Right ventricle myocardium superior (tissue), 1 donor: ENCODE data around the gene FFAR1. TPM values are rescaled to one million over a fixed set of nuclear protein-coding genes. Genes with fewer than 3 reads are reported as not detected.
"Not testable (repeated sequence)": the region's sequence is repeated elsewhere in the genome, so short reads cannot be mapped to it uniquely, and the experiment has no call there.

ENCODE experiments used
- ATAC-seq: fragments of 200-7000 bp; cut with Tn5 transposase; one replicate; pipeline ENCODE4 v1.9.1; 2020; ENCODE audit warnings: mild to moderate bottlenecking; ENCODE audit not compliant: poor library complexity
- DNase-seq: peaks from one replicate; pipeline ENCODE4 v3.0.0-alpha.2; 2020
- intact Hi-C: fragments of 100-400 bp; cut with DNase I; formaldehyde crosslinking; loops from one replicate; pipeline ENCODE4 v1.11.2; 2022
- total RNA-seq: library from RNA; stranded (reverse); fragmentation: NEBNext Ultra II Directional; extraction: Animal tissue kit (Norgen Biotek cat#: 25700); gene quantifications from one replicate; pipeline ENCODE4 v1.2.1, GENCODE V29; 2021
- donor health status: DM: no; HTN: yes; CAD: no; lungs with severe emphysema.

The FFAR1 gene
- total RNA-seq, 1 donor from 2014 or later: not detected

GRCh38 chr19:35353635-35354034, 5.9 kb downstream of the FFAR1 start:
- no peak for DNase-seq
- ATAC-seq: no peak
- intact Hi-C loops: loop anchor here (5.0 kb wide), 2 partner anchors 114 to 144 kb away; no protein-coding TSS in a partner anchor

- intact Hi-C loops: loop anchor here (5.0 kb wide), 2 partner anchors 112 to 142 kb away; no protein-coding TSS in a partner anchor
- DNase-seq (no peak), ATAC-seq (no peak)
These were observed 7.2 kb downstream of the FFAR1 start for GRCh38 chr19:35354898-35355297.

DNA sequence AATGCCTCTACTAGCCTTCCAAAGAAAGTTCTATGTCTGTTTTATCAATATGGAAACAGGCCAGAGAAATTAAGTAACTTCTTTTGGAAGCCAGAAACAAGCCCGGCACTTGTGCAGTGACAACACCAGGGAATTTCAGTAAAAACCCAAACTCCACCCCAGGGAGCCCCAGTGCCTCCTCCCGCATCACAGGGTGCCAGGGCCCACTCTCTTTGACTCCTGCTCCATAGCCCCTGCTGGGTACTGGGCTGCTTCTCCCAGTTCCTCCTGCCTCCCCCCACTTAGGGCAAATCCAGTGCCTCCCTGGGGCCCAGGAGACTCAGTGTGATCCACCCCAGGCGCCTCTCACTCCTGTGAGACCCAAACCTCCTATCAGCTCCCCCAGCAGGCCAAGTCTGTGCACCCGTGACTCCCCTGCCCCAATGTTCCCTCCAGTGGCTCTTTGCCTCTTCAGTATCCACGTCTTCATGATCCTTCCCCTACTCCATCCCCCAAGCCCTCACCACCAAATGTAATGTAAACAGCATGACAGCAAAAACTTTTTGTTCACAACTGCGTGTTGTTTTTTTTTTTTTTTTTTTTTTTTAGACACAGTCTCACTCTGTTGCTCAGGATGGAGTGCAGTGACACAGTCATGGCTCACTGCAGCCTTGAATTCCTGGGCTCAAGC, 8.2 kb downstream of the FFAR1 start:
- no peak for DNase-seq
- peak; percentile 51 for ATAC-seq
- intact Hi-C loops: no loop called here

- ATAC-seq: peak; percentile 47
- peak; percentile 70 for DNase-seq
- intact Hi-C loops: no loop called here
These were observed 10.3 kb downstream of the FFAR1 start, which contains the start of gene FFAR3 for GRCh38 chr19:35357867-35358573. FFAR3 (plus strand) TSS chr19:35358460; CDS start chr19:35358891, 431 bp downstream.

GRCh38 chr19:35358834-35359233, 11.1 kb downstream of the FFAR1 start:
- intact Hi-C loops, ATAC-seq, DNase-seq: not testable (repeated sequence)

GRCh38 chr19:35359395-35359794, 11.7 kb downstream of the FFAR1 start:
- intact Hi-C loops, ATAC-seq: not testable (repeated sequence)

DNA sequence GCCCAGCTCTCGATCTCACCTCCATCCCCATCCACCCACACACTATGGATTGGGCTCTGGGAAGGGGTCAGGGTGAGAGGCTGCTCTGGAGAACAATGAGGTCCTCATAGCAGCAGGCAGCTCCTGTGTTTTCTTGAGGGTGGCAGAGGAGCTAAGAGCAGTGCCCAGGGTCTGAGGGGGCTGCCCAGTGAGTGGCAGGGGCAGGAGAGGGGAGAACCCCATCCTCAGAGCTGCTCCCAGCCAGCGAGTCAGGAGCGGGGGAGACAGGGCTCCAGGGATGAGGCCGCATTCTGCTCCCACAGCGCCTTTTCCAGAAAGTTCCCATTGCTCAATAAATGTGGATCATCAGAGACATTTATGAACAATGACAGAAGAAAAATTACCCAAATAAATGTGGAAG, 12.4 kb downstream of the FFAR1 start:
- DNase-seq, intact Hi-C loops, ATAC-seq: not testable (repeated sequence)

More at GRCh38 chr19:35359395-35359794, 11.7 kb downstream of the FFAR1 start:
- DNase-seq: not testable (repeated sequence)

DNA sequence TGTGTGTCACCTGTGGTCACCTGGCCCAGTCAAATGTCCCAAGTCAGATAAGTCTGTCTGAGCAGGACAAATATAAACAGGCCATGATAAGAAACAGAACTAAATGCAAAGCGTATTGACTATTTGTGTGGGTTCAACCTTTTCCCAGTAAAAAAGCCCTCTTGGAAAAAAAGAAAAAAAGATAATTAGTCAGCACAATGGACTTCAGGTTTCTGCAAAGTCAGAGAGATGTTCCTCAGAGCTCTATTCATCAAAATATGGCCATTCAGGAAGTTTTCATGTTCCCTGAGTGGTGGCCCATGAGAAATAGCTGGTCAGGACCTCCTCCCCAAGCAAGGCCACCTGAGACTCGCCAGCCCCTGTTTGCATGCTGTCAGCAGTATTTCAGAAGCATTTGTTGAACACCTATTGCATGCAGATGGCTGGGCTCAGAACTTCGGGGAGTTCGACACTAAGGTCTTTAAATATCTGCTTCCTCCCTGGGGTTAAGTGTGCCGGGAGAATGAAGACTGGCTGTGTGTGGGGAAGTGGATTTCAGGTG, 13.2 kb downstream of the FFAR1 start:
- intact Hi-C loops: no loop called here
- ATAC-seq: no peak
- no peak for DNase-seq

GRCh38 chr19:35362261-35363000, 14.7 kb downstream of the FFAR1 start:
- no peak for DNase-seq
- intact Hi-C loops: no loop called here
- ATAC-seq: no peak

GRCh38 chr19:35363001-35363590, 15.4 kb downstream of the FFAR1 start:
- intact Hi-C loops: no loop called here
- ATAC-seq (no peak), DNase-seq (no peak)

- ATAC-seq (no peak), DNase-seq (no peak)
- intact Hi-C loops: no loop called here
These were observed 16.2 kb downstream of the FFAR1 start for GRCh38 chr19:35363711-35364425.

DNA sequence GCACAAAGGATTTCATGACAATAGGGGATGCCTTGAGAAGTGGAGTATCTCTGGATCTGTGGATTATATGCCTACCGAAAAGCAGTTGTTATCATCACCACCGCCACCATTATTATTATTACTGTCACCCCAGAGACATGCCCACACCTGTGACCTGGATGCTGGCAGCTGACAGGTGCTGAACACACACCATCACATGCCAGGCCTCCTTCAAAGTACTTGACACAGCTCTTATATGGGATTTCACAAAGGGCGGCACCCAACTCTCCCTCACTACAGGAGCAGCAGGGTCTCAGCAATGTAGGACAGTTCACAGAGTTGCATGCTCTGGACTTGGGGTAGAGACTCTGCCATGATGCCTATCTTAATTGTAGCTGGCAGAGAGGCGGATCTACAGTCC, 17.6 kb downstream of the FFAR1 start:
- ATAC-seq (no peak), DNase-seq (no peak)
- intact Hi-C loops: no loop called here

- ATAC-seq: no peak
- intact Hi-C loops: no loop called here
- no peak for DNase-seq
These were observed 20.7 kb downstream of the FFAR1 start for GRCh38 chr19:35368378-35368777.

DNA sequence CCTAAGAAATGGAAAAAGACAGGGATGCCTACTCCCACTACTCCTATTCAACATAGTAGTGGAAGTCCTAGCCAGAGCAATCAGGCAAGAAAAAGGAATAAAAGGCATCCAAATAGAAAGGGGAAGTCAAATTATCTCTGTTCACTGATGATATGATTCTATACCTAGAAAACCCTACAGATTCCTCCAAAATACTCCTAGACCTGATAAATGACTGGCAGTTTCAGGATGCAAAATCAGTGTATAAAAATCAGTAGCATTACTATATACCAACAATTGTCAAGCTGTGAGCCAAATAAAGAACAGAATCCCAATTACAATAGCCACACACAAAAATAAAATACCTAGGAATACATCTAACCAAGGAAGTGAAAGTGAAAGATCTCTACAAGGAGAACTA, 21.8 kb downstream of the FFAR1 start:
- DNase-seq: no peak
- intact Hi-C loops: no loop called here
- no peak for ATAC-seq

- no peak for ATAC-seq
- intact Hi-C loops: no loop called here
- no peak for DNase-seq
These were observed 23.0 kb downstream of the FFAR1 start, which contains the start of gene GPR42 for GRCh38 chr19:35370722-35371121. GPR42 (plus strand) TSS chr19:35371068; CDS start chr19:35371360, 292 bp downstream.

DNA sequence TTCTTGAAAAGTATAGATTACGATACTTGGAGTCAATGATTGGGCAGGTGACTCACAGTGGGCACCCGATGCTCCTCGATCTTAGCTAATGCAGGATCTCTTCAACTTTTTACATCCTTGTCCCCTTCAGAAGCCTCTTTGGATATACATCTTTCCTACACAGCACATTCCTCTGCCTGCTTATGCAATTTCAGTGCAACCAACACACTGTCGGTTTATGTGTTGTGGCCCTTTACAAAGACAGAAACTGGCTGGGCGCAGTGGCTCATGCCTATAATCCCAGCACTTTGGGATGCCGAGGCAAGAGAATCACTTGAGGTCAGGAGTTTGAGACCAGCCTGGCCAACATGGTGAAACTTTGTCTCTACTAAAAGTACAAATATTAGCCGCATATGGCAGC, 25.8 kb downstream of the FFAR1 start:
- intact Hi-C loops: no loop called here
- DNase-seq: no peak

DNA sequence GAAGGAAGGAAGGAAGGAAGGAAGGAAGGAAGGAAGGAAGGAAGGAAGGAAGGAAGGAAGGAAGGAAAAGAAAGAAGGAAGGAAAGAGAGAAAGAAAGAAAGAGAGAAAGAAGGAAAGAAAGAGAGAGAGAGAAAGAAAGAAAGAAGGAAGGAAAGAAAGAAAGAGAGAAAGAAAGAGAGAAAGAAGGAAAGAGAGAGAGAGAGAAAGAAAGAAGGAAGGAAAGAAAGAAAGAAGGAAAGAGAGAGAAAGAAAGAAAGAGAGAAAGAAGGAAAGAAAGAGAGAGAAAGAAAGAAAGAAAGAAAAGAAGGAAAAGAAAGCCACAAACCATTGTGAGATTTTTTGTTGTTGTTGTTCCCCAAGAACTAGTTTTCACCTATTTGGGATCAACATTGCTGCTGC, 26.3 kb downstream of the FFAR1 start:
- DNase-seq, ATAC-seq, intact Hi-C loops: not testable (repeated sequence)

More for the DNA sequence above, 25.8 kb downstream of the FFAR1 start:
- no peak for ATAC-seq
